ENCODE measurements around the gene BMF. TPM values are rescaled to one million over a fixed set of nuclear protein-coding genes. Genes with fewer than 3 reads are reported as not detected.

Gene BMF
- total RNA-seq, 2 donors from 2014 or later: 13.1 to 32.5 TPM

DNA sequence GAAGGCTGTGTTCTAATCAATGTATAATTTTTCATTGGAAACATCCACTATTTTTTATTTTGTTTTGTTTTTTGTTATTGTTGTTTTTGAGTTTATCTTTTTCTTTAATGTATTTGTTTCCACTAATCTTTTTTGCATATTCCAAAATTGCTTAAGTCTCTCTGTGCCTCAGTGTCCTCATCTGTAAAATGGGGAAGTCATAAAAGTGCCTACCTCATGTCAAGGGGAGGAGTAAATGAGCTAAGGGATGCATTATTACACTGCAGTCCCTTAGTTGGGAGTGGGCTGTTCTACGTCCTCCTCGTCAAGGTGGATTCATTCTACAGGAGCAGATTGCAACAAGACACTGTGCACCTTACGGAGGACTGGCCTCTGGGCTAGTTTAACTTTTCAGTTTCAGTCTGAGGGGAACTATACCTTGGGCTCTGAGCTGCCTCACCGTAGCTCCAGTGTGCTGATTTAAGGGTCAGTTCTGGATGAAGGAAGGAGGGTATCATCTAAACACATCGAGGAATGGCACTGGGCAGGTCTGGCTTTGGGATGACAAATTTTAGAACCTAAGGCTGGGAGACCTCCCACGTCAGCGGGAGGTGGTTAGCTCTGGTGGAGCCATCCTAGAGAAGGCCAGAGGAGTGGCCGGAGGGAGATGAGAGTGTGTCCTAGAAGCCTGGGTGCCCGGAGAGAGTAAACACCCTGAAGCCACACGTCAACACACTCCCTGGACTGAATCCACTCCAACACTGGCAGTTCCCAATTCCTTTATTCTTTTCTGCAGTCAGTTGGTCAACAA lies 64.6 kb downstream of the BMF start:
- H3K27me3 ChIP-seq (replicated peaks; ENCODE audit: insufficient read depth): no peaks in the 10 kb centered on the region
- no peak overlapping the region for H3K27ac ChIP-seq
- no peak overlapping the region for H3K4me3 ChIP-seq
- no peak for ATAC-seq (ENCODE audit: insufficient number of reproducible peaks, low FRiP score, low read depth)
- H3K9me3 ChIP-seq: no peaks in the 10 kb centered on the region
- TF ChIP-seq, protein P1, sequence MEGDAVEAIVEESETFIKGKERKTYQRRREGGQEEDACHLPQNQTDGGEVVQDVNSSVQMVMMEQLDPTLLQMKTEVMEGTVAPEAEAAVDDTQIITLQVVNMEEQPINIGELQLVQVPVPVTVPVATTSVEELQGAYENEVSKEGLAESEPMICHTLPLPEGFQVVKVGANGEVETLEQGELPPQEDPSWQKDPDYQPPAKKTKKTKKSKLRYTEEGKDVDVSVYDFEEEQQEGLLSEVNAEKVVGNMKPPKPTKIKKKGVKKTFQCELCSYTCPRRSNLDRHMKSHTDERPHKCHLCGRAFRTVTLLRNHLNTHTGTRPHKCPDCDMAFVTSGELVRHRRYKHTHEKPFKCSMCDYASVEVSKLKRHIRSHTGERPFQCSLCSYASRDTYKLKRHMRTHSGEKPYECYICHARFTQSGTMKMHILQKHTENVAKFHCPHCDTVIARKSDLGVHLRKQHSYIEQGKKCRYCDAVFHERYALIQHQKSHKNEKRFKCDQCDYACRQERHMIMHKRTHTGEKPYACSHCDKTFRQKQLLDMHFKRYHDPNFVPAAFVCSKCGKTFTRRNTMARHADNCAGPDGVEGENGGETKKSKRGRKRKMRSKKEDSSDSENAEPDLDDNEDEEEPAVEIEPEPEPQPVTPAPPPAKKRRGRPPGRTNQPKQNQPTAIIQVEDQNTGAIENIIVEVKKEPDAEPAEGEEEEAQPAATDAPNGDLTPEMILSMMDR (IDR thresholded peaks at IDR 0.05): no peak
- no peaks in the 10 kb centered on the region for H3K36me3 ChIP-seq
- no peak for DNase-seq (ENCODE audit: low spot score)
- peaks cover 14 to 21% of the 10 kb centered on the region in 2 donors for H3K4me1 ChIP-seq (ENCODE audit: control insufficient read depth in 1 of 2, low read depth in 2 of 2)

DNA sequence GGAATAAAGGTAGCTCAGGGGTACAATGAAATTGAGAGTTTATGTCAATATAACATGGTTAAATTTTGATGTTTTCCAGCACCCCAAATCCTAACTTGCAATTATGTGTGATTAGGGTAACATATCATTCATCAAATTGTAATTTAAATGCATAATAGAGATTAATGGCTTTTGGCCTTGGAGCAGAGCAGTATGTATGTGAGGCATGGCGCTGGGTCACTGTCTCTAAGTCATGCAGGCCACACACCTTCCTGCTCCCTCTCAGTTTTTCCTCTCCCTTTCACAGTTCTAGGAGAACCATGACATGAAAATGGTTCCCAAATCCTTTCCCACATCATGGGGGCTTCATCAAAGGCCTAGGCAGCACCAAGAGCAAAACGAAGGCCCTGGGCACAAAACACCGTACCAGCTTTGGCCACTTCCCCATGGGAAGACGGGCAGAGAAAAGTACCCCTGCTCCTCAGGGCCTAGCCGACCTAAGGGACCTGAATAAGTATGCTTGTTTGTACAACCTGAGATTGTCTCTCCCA lies 65.8 kb downstream of the BMF start:
- no peaks in the 10 kb centered on the region for H3K27me3 ChIP-seq (replicated peaks; ENCODE audit: insufficient read depth)
- ATAC-seq (ENCODE audit: insufficient number of reproducible peaks, low FRiP score, low read depth): no peak
- DNase-seq (ENCODE audit: low spot score): no peak
- peaks cover 18% of the 10 kb centered on the region in 2 donors for H3K4me1 ChIP-seq (ENCODE audit: control insufficient read depth in 1 of 2, low read depth in 2 of 2)
- TF ChIP-seq, protein P1 (IDR thresholded peaks at IDR 0.05): no peak
- H3K27ac ChIP-seq: no peak overlapping the region
- H3K9me3 ChIP-seq: no peaks in the 10 kb centered on the region
- no peaks in the 10 kb centered on the region for H3K36me3 ChIP-seq
- no peak overlapping the region for H3K4me3 ChIP-seq

DNA sequence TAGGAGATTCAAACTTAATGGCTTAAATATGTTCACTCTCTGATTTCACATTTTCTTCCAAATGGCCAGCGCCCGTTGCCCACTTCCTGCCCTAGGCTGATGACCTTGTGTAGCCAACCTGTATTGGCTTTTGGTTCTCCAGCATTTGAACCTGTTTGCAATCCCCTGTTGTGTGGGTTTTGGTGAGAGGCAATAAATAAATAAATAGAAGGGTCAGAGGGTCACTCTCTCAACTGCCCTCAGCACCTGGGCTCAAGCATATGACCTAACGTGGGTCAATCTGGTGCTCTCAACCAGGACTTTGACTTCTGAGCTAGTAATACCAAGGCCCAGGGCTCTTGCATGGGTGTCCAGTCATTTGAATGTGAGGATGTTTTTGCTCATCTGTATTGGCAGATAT lies 67.9 kb downstream of the BMF start:
- peaks cover 12% of the 10 kb centered on the region for H3K36me3 ChIP-seq
- peaks cover 19 to 22% of the 10 kb centered on the region in 2 donors for H3K4me1 ChIP-seq (ENCODE audit: control insufficient read depth in 1 of 2, low read depth in 2 of 2)
- H3K27me3 ChIP-seq (replicated peaks; ENCODE audit: insufficient read depth): no peaks in the 10 kb centered on the region
- ATAC-seq (ENCODE audit: insufficient number of reproducible peaks, low FRiP score, low read depth) (no peak), DNase-seq (ENCODE audit: low spot score) (no peak)
- H3K27ac ChIP-seq: no peak overlapping the region
- TF ChIP-seq, protein P1 (IDR thresholded peaks at IDR 0.05): no peak
- no peak overlapping the region for H3K4me3 ChIP-seq
- H3K9me3 ChIP-seq: no peaks in the 10 kb centered on the region

DNA sequence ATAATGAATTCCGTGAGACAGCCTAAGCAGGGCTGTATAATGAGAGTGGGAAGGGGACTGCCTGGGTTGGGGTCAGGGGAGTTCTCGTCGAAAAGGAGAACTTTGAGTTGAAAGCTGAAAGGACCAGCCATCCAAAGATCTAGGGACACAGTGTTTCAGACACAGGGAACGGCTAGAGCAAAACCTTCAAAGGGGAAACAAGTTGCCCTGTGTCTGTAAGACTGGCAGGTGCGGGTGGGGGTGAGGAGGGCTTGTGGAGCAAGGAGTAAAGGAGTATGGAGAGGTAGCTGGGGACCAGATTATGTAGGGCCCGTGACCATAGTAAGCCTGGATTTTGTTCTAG lies 68.4 kb downstream of the BMF start:
- peak overlapping the region; percentile 89 for H3K4me3 ChIP-seq
- peaks cover 17 to 19% of the 10 kb centered on the region in 2 donors for H3K4me1 ChIP-seq (ENCODE audit: control insufficient read depth in 1 of 2, low read depth in 2 of 2)
- peaks cover 14% of the 10 kb centered on the region for H3K36me3 ChIP-seq
- TF ChIP-seq, protein P1 (IDR thresholded peaks at IDR 0.05): no peak
- DNase-seq (ENCODE audit: low spot score) (no peak), ATAC-seq (ENCODE audit: insufficient number of reproducible peaks, low FRiP score, low read depth) (no peak)
- H3K9me3 ChIP-seq: no peaks in the 10 kb centered on the region
- no peaks in the 10 kb centered on the region for H3K27me3 ChIP-seq (replicated peaks; ENCODE audit: insufficient read depth)
- no peak overlapping the region for H3K27ac ChIP-seq

DNA sequence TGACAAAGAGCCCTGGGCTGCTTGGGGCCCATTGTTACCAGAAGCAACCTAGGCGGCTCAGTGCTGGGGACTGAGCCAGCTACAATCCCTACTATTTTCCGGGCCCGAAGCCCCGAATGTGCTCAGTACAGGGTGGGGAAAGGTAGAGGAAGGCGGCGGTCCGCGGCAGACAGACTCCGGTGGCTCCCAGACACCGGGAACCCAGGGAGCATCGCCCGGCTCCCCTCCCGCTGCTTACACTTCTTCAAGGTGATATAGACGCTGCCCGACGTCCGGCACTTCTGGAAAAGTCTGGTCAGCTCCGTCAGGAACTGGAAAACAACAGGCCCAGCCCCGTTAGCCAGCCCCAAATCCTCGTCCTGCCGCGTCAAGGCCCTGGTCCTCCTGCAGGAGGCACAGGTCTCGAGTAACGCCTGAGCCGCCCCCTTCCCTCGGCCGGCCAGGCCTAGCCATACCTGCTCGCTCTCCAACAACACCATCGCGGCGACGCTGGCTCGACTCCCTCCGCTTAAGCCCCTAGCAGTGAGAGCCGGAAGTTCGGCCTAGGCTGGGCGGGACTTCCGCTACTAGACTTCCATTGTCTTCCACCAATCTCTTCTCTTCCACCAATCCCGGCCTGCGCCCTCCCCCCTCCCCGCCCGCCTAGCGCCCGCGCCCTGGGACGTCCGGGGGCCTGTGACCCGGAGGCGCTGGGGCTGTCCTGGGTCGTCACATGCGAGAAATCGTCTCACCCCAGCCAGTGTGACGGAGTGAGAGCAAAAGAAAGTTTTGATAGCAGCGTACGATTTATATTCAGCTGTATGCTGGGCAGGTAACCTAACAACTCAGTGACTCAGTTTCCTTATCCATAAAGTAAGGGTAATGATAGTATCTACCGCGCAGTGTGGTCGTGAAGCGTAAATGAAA lies 69.8 kb downstream of the BMF start, which contains the start of gene SRP14:
Gene SRP14, minus strand, starts transcription at position 544 of the 906 bp plus-strand sequence. Its CDS starts 65 bp downstream, at position 479.
- Histone ChIP-seq H3K27me3 (replicated peaks; ENCODE audit: insufficient read depth) (no peaks in the 10 kb centered on the region), H3K36me3 (peaks cover 28% of the 10 kb centered on the region), H3K4me1 (ENCODE audit: control insufficient read depth in 1 of 2, low read depth in 2 of 2) (peaks cover 12 to 13% of the 10 kb centered on the region in 2 donors), H3K27ac (peak within 1 kb of the TSS; percentile 88 to 94), H3K9me3 (no peaks in the 10 kb centered on the region), H3K4me3 (peak within 1 kb of the TSS; percentile 89)
- TF ChIP-seq, protein P1 (IDR thresholded peaks at IDR 0.05): peak; percentile 40
- peak; percentile 85 for DNase-seq (ENCODE audit: low spot score)
- peak; percentile 98 for ATAC-seq (ENCODE audit: insufficient number of reproducible peaks, low FRiP score, low read depth)

Measured in thoracic aorta (tissue), 2 donors.